ENCODE data around the gene TRMT1L. TPM values are rescaled to one million over a fixed set of nuclear protein-coding genes. Genes with fewer than 3 reads are reported as not detected.

Gene TRMT1L
- total RNA-seq, 4 donors from 2014 or later, result 16.0 to 47.3 (median 21.5) TPM

GRCh38 chr1:185129708-185130107 lies 27.0 kb downstream of the TRMT1L start:
- H3K4me3 ChIP-seq, result no peak overlapping the region
- 75 to 94% methylated on average over 2 of the region's 2 CpGs for WGBS, 2 donors (ENCODE audit: low coverage in 1 of 2)

GRCh38 chr1:185112356-185112755 lies 44.4 kb downstream of the TRMT1L start:
- H3K36me3 ChIP-seq, result peaks cover 0 to 4% of the 10 kb centered on the region in 2 donors
- no peak for ATAC-seq
- 83 to 85% methylated on average over 2 of the region's 2 CpGs for WGBS, 2 donors (ENCODE audit: low coverage in 1 of 2)

More at GRCh38 chr1:185129708-185130107, 27.0 kb downstream of the TRMT1L start:
- Histone ChIP-seq H3K36me3 (peaks cover 3 to 100% of the 10 kb centered on the region in 2 donors), H3K4me1 (no peaks in the 10 kb centered on the region), H3K9me3 (peaks cover 0 to 5% (median 0%) of the 10 kb centered on the region in 3 donors), H3K27ac (no peak overlapping the region), H3K27me3 (no peaks in the 10 kb centered on the region)
- no peak for TF ChIP-seq EP300 (IDR thresholded peaks at IDR 0.05)
- TF ChIP-seq POLR2A (IDR thresholded peaks at IDR 0.05), result no peak
- no peak for TF ChIP-seq CTCF (IDR thresholded peaks at IDR 0.05)
- TF ChIP-seq POLR2AphosphoS5 (IDR thresholded peaks at IDR 0.05), result no peak
- no peak for ATAC-seq

GRCh38 chr1:185111873-185112272 lies 44.9 kb downstream of the TRMT1L start:
- TF ChIP-seq EP300 (IDR thresholded peaks at IDR 0.05) (no peak), POLR2A (IDR thresholded peaks at IDR 0.05) (no peak), CTCF (IDR thresholded peaks at IDR 0.05) (no peak), POLR2AphosphoS5 (IDR thresholded peaks at IDR 0.05) (no peak)
- Histone ChIP-seq H3K27ac (no peak overlapping the region), H3K9me3 (peaks cover 0 to 35% (median 0%) of the 10 kb centered on the region in 3 donors), H3K27me3 (no peaks in the 10 kb centered on the region), H3K4me1 (no peaks in the 10 kb centered on the region), H3K36me3 (no peaks in the 10 kb centered on the region), H3K4me3 (no peak overlapping the region)
- ATAC-seq, result no peak

More at GRCh38 chr1:185112356-185112755, 44.4 kb downstream of the TRMT1L start:
- H3K27me3 ChIP-seq, result no peaks in the 10 kb centered on the region
- TF ChIP-seq CTCF (IDR thresholded peaks at IDR 0.05), result no peak
- TF ChIP-seq EP300 (IDR thresholded peaks at IDR 0.05), result no peak
- no peak for TF ChIP-seq POLR2AphosphoS5 (IDR thresholded peaks at IDR 0.05)
- TF ChIP-seq POLR2A (IDR thresholded peaks at IDR 0.05), result no peak
- no peaks in the 10 kb centered on the region for H3K4me1 ChIP-seq
- peaks cover 0 to 31% (median 0%) of the 10 kb centered on the region in 3 donors for H3K9me3 ChIP-seq
- H3K27ac ChIP-seq, result no peak overlapping the region
- H3K4me3 ChIP-seq, result no peak overlapping the region

- ATAC-seq, result no peak
- H3K4me3 ChIP-seq, result no peak overlapping the region
- no peaks in the 10 kb centered on the region for H3K4me1 ChIP-seq
- no peaks in the 10 kb centered on the region for H3K27me3 ChIP-seq
- peaks cover 0 to 37% (median 0%) of the 10 kb centered on the region in 3 donors for H3K9me3 ChIP-seq
- TF ChIP-seq POLR2AphosphoS5 (IDR thresholded peaks at IDR 0.05), result no peak
- no peak for TF ChIP-seq CTCF (IDR thresholded peaks at IDR 0.05)
- no peak for TF ChIP-seq EP300 (IDR thresholded peaks at IDR 0.05)
- TF ChIP-seq POLR2A (IDR thresholded peaks at IDR 0.05), result no peak
- no peaks in the 10 kb centered on the region for H3K36me3 ChIP-seq
- H3K27ac ChIP-seq, result no peak overlapping the region
Measured at GRCh38 chr1:185110145-185110544, 46.6 kb downstream of the TRMT1L start.

GRCh38 chr1:185108321-185108720 lies 48.4 kb downstream of the TRMT1L start:
- TF ChIP-seq CTCF (IDR thresholded peaks at IDR 0.05) (no peak), POLR2AphosphoS5 (IDR thresholded peaks at IDR 0.05) (no peak), POLR2A (IDR thresholded peaks at IDR 0.05) (no peak), EP300 (IDR thresholded peaks at IDR 0.05) (no peak)
- no peak for ATAC-seq
- Histone ChIP-seq H3K4me1 (no peaks in the 10 kb centered on the region), H3K4me3 (no peak overlapping the region), H3K36me3 (peaks cover 0 to 8% of the 10 kb centered on the region in 2 donors), H3K27ac (no peak overlapping the region), H3K27me3 (no peaks in the 10 kb centered on the region), H3K9me3 (peaks cover 0 to 37% (median 0%) of the 10 kb centered on the region in 3 donors)

Data from gastroesophageal sphincter (tissue), 4 donors.